ENCODE data around the gene FILIP1L. TPM values are rescaled to one million over a fixed set of nuclear protein-coding genes. Genes with fewer than 3 reads are reported as not detected.

FILIP1L gene
- total RNA-seq, 1 experiment from 2014 or later, result 0.17 TPM

DNA sequence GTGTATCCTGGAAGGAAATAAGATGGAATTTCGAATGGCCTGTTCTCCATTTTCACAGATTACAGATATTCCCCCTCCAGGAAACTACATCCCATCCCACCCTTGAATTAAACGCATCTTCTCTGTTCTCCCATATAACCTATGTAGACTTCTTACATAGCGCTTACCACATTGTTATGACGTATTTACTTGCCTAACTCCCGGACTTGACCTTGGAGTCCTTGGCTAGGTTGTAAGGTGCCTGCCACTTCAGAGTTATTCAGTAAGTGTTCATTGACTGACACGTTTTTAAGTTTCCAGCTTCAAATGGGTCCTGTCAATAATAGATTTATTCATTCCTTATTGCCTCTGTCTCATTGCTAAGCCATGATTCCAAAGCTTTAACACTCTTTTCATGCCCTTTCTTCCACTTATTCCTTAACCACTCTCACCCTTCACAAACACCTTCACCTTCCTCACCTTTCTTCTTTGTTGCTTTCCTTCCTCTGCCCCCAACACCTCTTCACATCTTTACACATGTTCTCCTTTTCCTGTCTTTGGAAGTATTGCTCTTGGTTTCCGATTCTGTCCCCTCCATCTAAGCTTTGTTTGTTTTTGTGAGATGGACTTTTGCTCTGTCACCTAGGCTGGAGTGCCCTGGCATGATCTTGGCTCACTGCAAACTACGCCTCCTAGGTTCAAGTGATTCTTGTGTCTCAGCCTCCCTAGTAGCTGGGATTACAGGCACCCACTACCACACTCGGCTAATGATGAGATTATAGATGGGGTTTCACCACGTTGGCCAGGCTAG lies 158.3 kb downstream of the FILIP1L start:
- BruUV-seq (replicated peaks), result no TSS peak
- intact Hi-C loops (cut with micrococcal nuclease), result no loop called here
- ChIA-PET POLR2A (no interaction called here), CTCF (no interaction called here), RAD21 (ENCODE audit: low non-redundant PET in 1 of 2, low total read pairs in 2 of 2, uncharacterized antibody in 2 of 2, unreplicated experiment in 2 of 2) (no interaction called here)
- Histone ChIP-seq H3K4me1 (ENCODE audit: control insufficient read depth in 1 of 2, insufficient read depth in 2 of 2, low read length in 2 of 2) (no peaks in the 10 kb centered on the region), H3K9me2 (ENCODE audit: insufficient read depth) (no peaks in the 10 kb centered on the region), H3K9ac (ENCODE audit: low read length) (no peak overlapping the region), H3K36me3 (ENCODE audit: control insufficient read depth in 1 of 2, insufficient read depth in 2 of 2, low read length in 2 of 2) (no peaks in the 10 kb centered on the region), H3K4me2 (ENCODE audit: low read length) (no peak overlapping the region), H3K9me3 (ENCODE audit: control insufficient read depth in 1 of 2, insufficient read depth in 1 of 2, low read depth in 1 of 2, low read length in 2 of 2) (no peaks in the 10 kb centered on the region), H3K27me3 (ENCODE audit: insufficient read depth, low read length) (no peaks in the 10 kb centered on the region), H3K79me2 (ENCODE audit: insufficient read depth, low read length) (no peaks in the 10 kb centered on the region), H2AFZ (ENCODE audit: low read depth, low read length, poor library complexity, severe bottlenecking) (no peak overlapping the region), H3K27ac (ENCODE audit: low read depth, low read length) (no peak overlapping the region), H3K4me3 (replicated peaks in 1 of 2; ENCODE audit: low read depth in 1 of 2, low read length in 2 of 2) (no peak overlapping the region), H4K20me1 (ENCODE audit: insufficient read depth) (no peaks in the 10 kb centered on the region)
- TF ChIP-seq JUND (IDR thresholded peaks at IDR 0.05), result no peak
- TF ChIP-seq EGR1 (IDR thresholded peaks at IDR 0.05; ENCODE audit: low read depth), result no peak
- no peak for TF ChIP-seq SIN3A (IDR thresholded peaks at IDR 0.05; ENCODE audit: low read depth)
- no peak for TF ChIP-seq ZFX (IDR thresholded peaks at IDR 0.05)
- no peak for TF ChIP-seq ZNF274 (IDR thresholded peaks at IDR 0.05; ENCODE audit: low read depth, low read length)
- TF ChIP-seq, protein P1, sequence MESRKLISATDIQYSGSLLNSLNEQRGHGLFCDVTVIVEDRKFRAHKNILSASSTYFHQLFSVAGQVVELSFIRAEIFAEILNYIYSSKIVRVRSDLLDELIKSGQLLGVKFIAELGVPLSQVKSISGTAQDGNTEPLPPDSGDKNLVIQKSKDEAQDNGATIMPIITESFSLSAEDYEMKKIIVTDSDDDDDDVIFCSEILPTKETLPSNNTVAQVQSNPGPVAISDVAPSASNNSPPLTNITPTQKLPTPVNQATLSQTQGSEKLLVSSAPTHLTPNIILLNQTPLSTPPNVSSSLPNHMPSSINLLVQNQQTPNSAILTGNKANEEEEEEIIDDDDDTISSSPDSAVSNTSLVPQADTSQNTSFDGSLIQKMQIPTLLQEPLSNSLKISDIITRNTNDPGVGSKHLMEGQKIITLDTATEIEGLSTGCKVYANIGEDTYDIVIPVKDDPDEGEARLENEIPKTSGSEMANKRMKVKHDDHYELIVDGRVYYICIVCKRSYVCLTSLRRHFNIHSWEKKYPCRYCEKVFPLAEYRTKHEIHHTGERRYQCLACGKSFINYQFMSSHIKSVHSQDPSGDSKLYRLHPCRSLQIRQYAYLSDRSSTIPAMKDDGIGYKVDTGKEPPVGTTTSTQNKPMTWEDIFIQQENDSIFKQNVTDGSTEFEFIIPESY (IDR thresholded peaks at IDR 0.05; ENCODE audit: extremely low read depth, insufficient replicate concordance, low read length), result no peak
- no peak for TF ChIP-seq RAD21 (IDR thresholded peaks at IDR 0.05; ENCODE audit: low read depth)
- no peak for TF ChIP-seq ELF1 (IDR thresholded peaks at IDR 0.05; ENCODE audit: borderline replicate concordance, low read depth)
- no peak for TF ChIP-seq TCF7L2 (IDR thresholded peaks at IDR 0.05; ENCODE audit: borderline replicate concordance, extremely low read depth, insufficient read depth, insufficient read length)
- TF ChIP-seq, protein P2, sequence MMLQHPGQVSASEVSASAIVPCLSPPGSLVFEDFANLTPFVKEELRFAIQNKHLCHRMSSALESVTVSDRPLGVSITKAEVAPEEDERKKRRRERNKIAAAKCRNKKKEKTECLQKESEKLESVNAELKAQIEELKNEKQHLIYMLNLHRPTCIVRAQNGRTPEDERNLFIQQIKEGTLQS (IDR thresholded peaks at IDR 0.05), result no peak
- TF ChIP-seq, protein P3, sequence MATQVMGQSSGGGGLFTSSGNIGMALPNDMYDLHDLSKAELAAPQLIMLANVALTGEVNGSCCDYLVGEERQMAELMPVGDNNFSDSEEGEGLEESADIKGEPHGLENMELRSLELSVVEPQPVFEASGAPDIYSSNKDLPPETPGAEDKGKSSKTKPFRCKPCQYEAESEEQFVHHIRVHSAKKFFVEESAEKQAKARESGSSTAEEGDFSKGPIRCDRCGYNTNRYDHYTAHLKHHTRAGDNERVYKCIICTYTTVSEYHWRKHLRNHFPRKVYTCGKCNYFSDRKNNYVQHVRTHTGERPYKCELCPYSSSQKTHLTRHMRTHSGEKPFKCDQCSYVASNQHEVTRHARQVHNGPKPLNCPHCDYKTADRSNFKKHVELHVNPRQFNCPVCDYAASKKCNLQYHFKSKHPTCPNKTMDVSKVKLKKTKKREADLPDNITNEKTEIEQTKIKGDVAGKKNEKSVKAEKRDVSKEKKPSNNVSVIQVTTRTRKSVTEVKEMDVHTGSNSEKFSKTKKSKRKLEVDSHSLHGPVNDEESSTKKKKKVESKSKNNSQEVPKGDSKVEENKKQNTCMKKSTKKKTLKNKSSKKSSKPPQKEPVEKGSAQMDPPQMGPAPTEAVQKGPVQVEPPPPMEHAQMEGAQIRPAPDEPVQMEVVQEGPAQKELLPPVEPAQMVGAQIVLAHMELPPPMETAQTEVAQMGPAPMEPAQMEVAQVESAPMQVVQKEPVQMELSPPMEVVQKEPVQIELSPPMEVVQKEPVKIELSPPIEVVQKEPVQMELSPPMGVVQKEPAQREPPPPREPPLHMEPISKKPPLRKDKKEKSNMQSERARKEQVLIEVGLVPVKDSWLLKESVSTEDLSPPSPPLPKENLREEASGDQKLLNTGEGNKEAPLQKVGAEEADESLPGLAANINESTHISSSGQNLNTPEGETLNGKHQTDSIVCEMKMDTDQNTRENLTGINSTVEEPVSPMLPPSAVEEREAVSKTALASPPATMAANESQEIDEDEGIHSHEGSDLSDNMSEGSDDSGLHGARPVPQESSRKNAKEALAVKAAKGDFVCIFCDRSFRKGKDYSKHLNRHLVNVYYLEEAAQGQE (IDR thresholded peaks at IDR 0.05; ENCODE audit: low read depth), result no peak
- TF ChIP-seq SP1 (IDR thresholded peaks at IDR 0.05; ENCODE audit: low read depth), result no peak
- no peak for TF ChIP-seq CBX3 (IDR thresholded peaks at IDR 0.05; ENCODE audit: low read depth)
- TF ChIP-seq POLR2AphosphoS5 (IDR thresholded peaks at IDR 0.05; ENCODE audit: low read depth, low read length), result no peak
- TF ChIP-seq EZH2 (IDR thresholded peaks at IDR 0.05), result no peak
- TF ChIP-seq, protein P4, sequence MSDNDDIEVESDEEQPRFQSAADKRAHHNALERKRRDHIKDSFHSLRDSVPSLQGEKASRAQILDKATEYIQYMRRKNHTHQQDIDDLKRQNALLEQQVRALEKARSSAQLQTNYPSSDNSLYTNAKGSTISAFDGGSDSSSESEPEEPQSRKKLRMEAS (IDR thresholded peaks at IDR 0.05), result no peak
- no peak for TF ChIP-seq FOSL1 (IDR thresholded peaks at IDR 0.05; ENCODE audit: low read depth)
- TF ChIP-seq YY1 (IDR thresholded peaks at IDR 0.05; ENCODE audit: extremely low read depth, insufficient replicate concordance, low read depth, low read length), result no peak
- ATAC-seq, result no peak
- no peak for DNase-seq (ENCODE audit: low read depth, low spot score)

All from HCT116 (cell line).